Loucy (cell line): ENCODE data around the gene ACY1.

Experiments used
- CTCF ChIP-seq: fragments of 200-600 bp; sonication (generic); conservative IDR thresholded peaks from 2 replicates; pipeline ENCODE4 v1.5.1; 2014; ENCODE audit warnings: mild to moderate bottlenecking, antibody characterized with exemption, low read length
- EZH2phosphoT487 ChIP-seq: fragments of 200-600 bp; IDR thresholded peaks from 2 replicates; pipeline ENCODE4 v1.6.1; 2018; ENCODE audit warnings: antibody characterized with exemption, mild to moderate bottlenecking, moderate library complexity, borderline replicate concordance

- TF ChIP-seq CTCF (no peak), EZH2phosphoT487 (no peak)
These were observed 8.1 kb upstream of the ACY1 start, which contains the start of gene ABHD14A for GRCh38 chr3:51974963-51975851.
